Breast epithelium (tissue), 3 donors: ENCODE results near the gene COL6A5.

Experiments
- CTCF ChIP-seq, 3 donors: fragments of 450-650 bp; IDR thresholded peaks; one replicate each; pipeline ENCODE4 v1.5.1; 2016 to 2017; ENCODE audit warnings: antibody characterized with exemption in 3 of 3, mild to moderate bottlenecking in 3 of 3, moderate library complexity in 3 of 3
- POLR2AphosphoS5 ChIP-seq, 3 donors: sonication (generic); formaldehyde crosslinking; IDR thresholded peaks; one replicate each; pipeline ENCODE4 v1.6.1; 2017; ENCODE audit warnings: antibody characterized with exemption in 3 of 3

GRCh38 chr3:130345487-130346079 lies at the start of gene COL6A5:
- TF ChIP-seq CTCF (IDR thresholded peaks at IDR 0.05) (no peak), POLR2AphosphoS5 (IDR thresholded peaks at IDR 0.05) (no peak)
